GM12878 (cell line): ENCODE data around the gene EPB41L2. TPM values are rescaled to one million over a fixed set of nuclear protein-coding genes. Genes with fewer than 3 reads are reported as not detected.

Source experiments
- ATAC-seq: fragments of 200-7000 bp; cut with Tn5 transposase; 3 replicates; pipeline ENCODE4 v1.9.1; 2020; ENCODE audit warnings: mild to moderate bottlenecking, moderate library complexity
- BruUV-seq: library from RNA; stranded (reverse); fragments of 400-500 nt; replicated peaks from 2 replicates; lab custom pipeline; 2021; lab: Mats Ljungman, UMichigan
- CTCF ChIA-PET: fragments of 300-600 bp; sonication (Branson Sonifier 250); formaldehyde crosslinking; extraction: SDS; loops from one replicate; lab custom pipeline; 2021; ENCODE audit warnings: inconsistent platforms; lab: Yijun Ruan, JAX
- POLR2A ChIA-PET: fragments of 350-600 bp; formaldehyde crosslinking; extraction: SDS; loops from one replicate; lab custom pipeline; 2021; ENCODE audit warnings: inconsistent platforms; lab: Charles Lee
- RAD21 ChIA-PET: fragments of 300-600 bp; sonication (Branson Sonifier 250); formaldehyde crosslinking; loops from one replicate; lab custom pipeline; 2023; ENCODE audit warnings: antibody characterized with exemption; ENCODE audit not compliant: unreplicated experiment; lab: Charles Lee
- SMC1A ChIA-PET: fragments of 300-600 bp; sonication (Branson Sonifier 250); formaldehyde crosslinking; loops from one replicate; lab custom pipeline; 2023; ENCODE audit not compliant: unreplicated experiment, uncharacterized antibody; lab: Charles Lee
- DNase-seq: peaks from one replicate; pipeline ENCODE4 v3.0.0-alpha.2; 2011; ENCODE audit warnings: low read depth, low spot score
- FAIRE-seq: peaks from 3 replicates; lab custom pipeline; 2011; peaks lifted over from hg19 to GRCh38; lab: Jason Lieb, UNC
- H2AFZ ChIP-seq: 2 replicates; pipeline ENCODE4 v1.6.0; 2011; ENCODE audit warnings: low read depth, low read length, control low read depth; ENCODE audit not compliant: control insufficient read depth
- H3K27ac ChIP-seq: 2 replicates; pipeline ENCODE4 v1.5.1; 2011; ENCODE audit warnings: control low read depth; ENCODE audit not compliant: control insufficient read depth, insufficient read depth
- H3K27me3 ChIP-seq, 2 experiments: replicated peaks in 1 of 2; 2 replicates each; pipeline versions ENCODE4 v1.6.0 to v1.6.1; 2011; ENCODE audit warnings: low read length in 1 of 2; ENCODE audit not compliant: control insufficient read depth in 2 of 2, insufficient read depth in 2 of 2
- H3K36me3 ChIP-seq, 2 experiments: 2 replicates each; pipeline ENCODE4 v1.5.1; 2011; ENCODE audit warnings: low read length in 1 of 2; ENCODE audit not compliant: control insufficient read depth in 2 of 2, insufficient read depth in 2 of 2
- H3K4me1 ChIP-seq: 2 replicates; pipeline ENCODE4 v1.6.1; 2011; ENCODE audit warnings: mild to moderate bottlenecking, low read length, moderate library complexity, mixed read lengths; ENCODE audit not compliant: control insufficient read depth, insufficient read depth
- H3K4me2 ChIP-seq: 2 replicates; pipeline ENCODE4 v1.6.0; 2011; ENCODE audit warnings: control low read depth; ENCODE audit not compliant: control insufficient read depth, insufficient read depth
- H3K4me3 ChIP-seq: fragments of 200-600 bp; sonication (generic); 2 replicates; pipeline ENCODE4 v1.5.1; 2016
- H3K79me2 ChIP-seq: 2 replicates; pipeline ENCODE4 v1.6.0; 2011; ENCODE audit warnings: low read length; ENCODE audit not compliant: control insufficient read depth, insufficient read depth
- H3K9ac ChIP-seq: 2 replicates; pipeline ENCODE4 v1.8.0; 2011; ENCODE audit warnings: low read length, control low read depth, mixed read lengths; ENCODE audit not compliant: control insufficient read depth, insufficient read depth
- H3K9me3 ChIP-seq: replicated peaks from 3 replicates; pipeline ENCODE4 v1.5.1; 2011; ENCODE audit warnings: mild to moderate bottlenecking, low read length; ENCODE audit not compliant: control insufficient read depth, insufficient read depth
- H4K20me1 ChIP-seq: 2 replicates; pipeline ENCODE4 v1.6.0; 2011; ENCODE audit not compliant: control insufficient read depth, insufficient read depth
- BCL3 ChIP-seq: IDR thresholded peaks from 2 replicates; pipeline ENCODE4 v1.6.1; 2011; ENCODE audit warnings: borderline replicate concordance, low read depth, mild to moderate bottlenecking, moderate library complexity, low read length; ENCODE audit not compliant: insufficient read depth, poor library complexity, severe bottlenecking
- PAX8 ChIP-seq: fragments of 450-650 bp; IDR thresholded peaks from 2 replicates; pipeline ENCODE4 v1.6.1; 2017; ENCODE audit warnings: mild to moderate bottlenecking, moderate library complexity
- PBX3 ChIP-seq: IDR thresholded peaks from 2 replicates; pipeline ENCODE4 v1.6.1; 2011; ENCODE audit warnings: mild to moderate bottlenecking, low read depth, low read length, moderate library complexity; ENCODE audit not compliant: insufficient replicate concordance
- SUZ12 ChIP-seq: fragments of 200-600 bp; sonication (generic); IDR thresholded peaks from one replicate; pipeline ENCODE4 v1.6.1; 2018; ENCODE audit warnings: antibody characterized with exemption, mild to moderate bottlenecking; ENCODE audit not compliant: unreplicated experiment
- ZBTB4 ChIP-seq: fragments of 450-650 bp; formaldehyde crosslinking; IDR thresholded peaks from 2 replicates; pipeline ENCODE4 v1.4.0; 2022; ENCODE audit warnings: mild to moderate bottlenecking, moderate library complexity
- ZNF622 ChIP-seq: fragments of 450-650 bp; IDR thresholded peaks from 2 replicates; pipeline ENCODE4 v1.6.1; 2017; ENCODE audit warnings: mild to moderate bottlenecking, inconsistent platforms
- ZNF687 ChIP-seq: fragments of 450-650 bp; IDR thresholded peaks from 2 replicates; pipeline ENCODE4 v1.6.1; 2017; ENCODE audit warnings: mild to moderate bottlenecking, moderate library complexity
- WGBS: methylation state at CpG from one replicate; pipeline ENCODE4 v1.1.6; 2016; ENCODE audit warnings: low lambda C conversion rate; ENCODE audit not compliant: insufficient replicate concordance, insufficient coverage; ENCODE audit errors: missing lambda C conversion rate; 5-methylcytosine and 5-hydroxymethylcytosine counted together
- in situ Hi-C: fragments of 300-500 bp; cut with MboI; formaldehyde crosslinking; loops from 9 replicates; pipeline ENCODE4 v1.14.3; 2018; ENCODE audit warnings: mixed read lengths
- intact Hi-C: fragments of 100-400 bp; cut with micrococcal nuclease; formaldehyde crosslinking; loops from one replicate; pipeline ENCODE4 v1.14.2; 2022; ENCODE audit not compliant: unreplicated experiment
- polyA plus RNA-seq, 11 experiments: library from polyadenylated mRNA; depleted of rRNA in 4 of 11; unstranded in 6 of 11; stranded (reverse) in 5 of 11; fragments of >200 nt; fragmentation: Nextera tagmentation in 4 of 11; fragmentation: Illumina TruSeq in 1 of 11; extraction: Ambion mirVana in 4 of 11; extraction: Trizol in 1 of 11; gene quantifications; 1 replicate in 1 of 11; 2 replicates in 10 of 11; pipeline versions ENCODE4 v1.2.1 to v1.2.3, GENCODE V29; 2011 to 2016; ENCODE audit warnings: inconsistent platforms in 2 of 11, missing spikeins in 2 of 11, low read depth in 1 of 11
- total RNA-seq, 4 experiments: library from RNA; depleted of rRNA in 3 of 4; stranded (reverse); fragments of >200 nt in 3 of 4; fragmentation: Illumina TruSeq in 1 of 4; extraction: Trizol in 1 of 4; gene quantifications; 2 replicates each; pipeline versions ENCODE4 v1.2.1 to v1.2.3, GENCODE V29; 2013 to 2021

The EPB41L2 gene
- total and polyA plus RNA-seq, 10 of the 15 experiments (the other 5 are each of a cell fraction or from before 2014, with no cell fraction given): 7.4 to 41.6 (median 19.0) TPM

DNA sequence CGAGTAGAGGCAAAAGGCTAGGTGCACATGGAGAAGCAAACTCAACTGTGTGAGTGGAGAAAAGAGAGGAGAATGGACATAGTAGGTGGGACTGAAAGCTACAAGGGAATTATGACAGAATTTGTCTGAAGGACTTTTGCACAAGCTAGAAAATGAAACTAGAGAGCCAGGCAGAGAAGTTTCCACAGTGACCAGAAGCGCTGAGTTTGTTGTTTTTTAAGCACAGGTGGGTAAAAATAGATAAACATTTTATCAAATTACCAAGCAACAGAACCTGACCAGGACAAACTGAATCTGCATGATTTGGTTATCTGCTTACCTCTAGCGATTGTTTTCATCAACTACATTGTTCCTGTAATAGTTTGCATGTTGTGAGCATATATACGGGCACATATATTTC is 197.3 kb downstream of the EPB41L2 start (continued):
- TF ChIP-seq ZBTB4 (CRISPR knock-in tag) (no peak), ZNF622 (no peak), BCL3 (no peak), SUZ12 (no peak)

DNA sequence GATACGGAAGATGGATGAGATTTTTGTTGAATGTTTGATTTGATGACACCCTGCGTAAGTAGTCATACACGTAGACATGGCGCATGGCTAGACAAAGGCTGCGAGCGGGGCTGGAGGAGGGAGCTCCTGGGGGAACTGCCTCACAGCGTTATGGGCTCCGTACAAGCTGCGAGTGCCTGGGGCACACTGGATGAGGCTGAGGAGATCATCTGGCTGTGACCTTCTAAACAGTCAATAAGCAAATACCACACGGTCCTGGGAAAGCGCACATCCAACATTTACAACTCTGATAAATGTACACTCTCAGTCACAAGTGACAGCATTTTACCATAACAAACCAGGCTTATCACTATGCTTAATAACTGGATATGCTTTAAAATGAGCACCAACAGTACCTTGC is 198.7 kb downstream of the EPB41L2 start:
- CTCF ChIA-PET: interaction anchor here (1.0 to 3.4 kb wide), 2 partner anchors 7 to 670 kb away, joined by 3 to 18 read pairs; no protein-coding TSS in a partner anchor
- no peak for DNase-seq
- intact Hi-C loops: no loop called here
- H4K20me1 ChIP-seq: no peaks in the 10 kb centered on the region
- no peaks in the 10 kb centered on the region for H3K9me3 ChIP-seq
- SMC1A ChIA-PET: interaction anchor here (1.4 kb wide), 2 partner anchors 15 to 22 kb away, joined by 3 to 5 read pairs; no protein-coding TSS in a partner anchor
- no peak for FAIRE-seq
- POLR2A ChIA-PET: interaction anchor here (0.7 kb wide), 1 partner anchor 32 kb away, joined by 3 read pairs; no protein-coding TSS in a partner anchor
- no peaks in the 10 kb centered on the region for H3K27me3 ChIP-seq
- H3K4me3 ChIP-seq: no peak overlapping the region
- H3K79me2 ChIP-seq: no peaks in the 10 kb centered on the region
- ATAC-seq: no peak
- BruUV-seq: no TSS peak
- peaks cover 0 to 4% of the 10 kb centered on the region in 2 experiments; a peak in 1 of 4 replicates for H3K36me3 ChIP-seq
- in situ Hi-C loops: no loop called here
- no peak overlapping the region for H3K4me2 ChIP-seq
- H2AFZ ChIP-seq: no peak overlapping the region
- no peak overlapping the region for H3K9ac ChIP-seq
- RAD21 ChIA-PET: no interaction called here
- H3K4me1 ChIP-seq: no peaks in the 10 kb centered on the region
- WGBS: 97% methylated on average over 11 of the region's 11 CpGs
- no peak overlapping the region for H3K27ac ChIP-seq
- TF ChIP-seq ZNF687 (no peak), PAX8 (no peak), PBX3 (no peak)
